ENCODE results near the gene SUOX. TPM values are rescaled to one million over a fixed set of nuclear protein-coding genes. Genes with fewer than 3 reads are reported as not detected.
A peak's percentile ranks its signal among the peaks of the same experiment; 100 is the strongest.

Gene SUOX
- total RNA-seq: 25.0 TPM
- long read RNA-seq, transcript SUOX-201 (5 exons, 2,364 nt): major isoform, 17 of 47 reads
- long read RNA-seq, transcript SUOX-202 (4 exons, 2,306 nt): minor isoform, 16 of 47 reads
- long read RNA-seq, partial matches to known transcripts: 2 of 47 reads
- long read RNA-seq, other reads (novel, unspliced or antisense): 4 of 47 reads

DNA sequence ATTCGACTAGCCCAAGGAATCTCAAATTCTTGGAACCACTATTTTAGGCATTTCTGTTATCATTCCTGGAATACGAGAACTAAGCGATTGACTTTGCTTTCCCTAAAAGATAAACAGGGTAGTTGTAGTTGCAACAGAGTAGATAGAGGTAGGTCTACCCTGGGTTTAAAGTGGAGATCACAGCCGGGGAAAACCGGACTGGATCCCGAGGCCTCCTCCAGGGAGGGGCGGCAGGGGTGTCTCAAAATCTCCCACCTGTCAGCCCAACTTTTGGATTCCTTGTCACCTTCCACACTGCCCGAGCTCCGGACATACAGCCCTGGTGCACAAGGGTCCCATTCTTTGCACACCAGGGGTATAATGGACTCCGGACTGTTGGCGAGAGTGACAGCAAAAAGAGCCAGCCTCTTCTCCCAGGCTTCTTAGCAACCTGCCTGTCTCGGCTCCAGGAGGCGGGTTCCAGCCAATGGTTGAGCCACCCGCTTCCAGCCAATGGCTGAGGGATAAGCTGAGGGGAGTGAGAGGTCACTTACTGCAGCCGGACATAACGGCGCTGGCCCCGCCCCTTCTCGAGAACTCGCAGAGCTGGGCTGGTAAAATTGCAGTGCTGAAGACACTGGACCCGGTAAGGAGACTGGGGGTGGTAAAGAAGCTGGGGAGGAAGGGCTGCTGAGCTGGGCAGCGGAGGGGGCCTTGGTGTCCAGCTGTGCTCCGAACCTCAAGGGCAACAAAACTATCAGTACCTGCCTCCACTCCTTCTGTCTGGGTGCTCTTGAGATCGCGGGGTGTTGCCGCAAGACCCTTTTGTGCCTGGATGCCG is at the start of gene SUOX:
SUOX (plus strand) TSS at position 562 of the 820 bp plus-strand sequence. CDS start 4,946 bp downstream, outside the sequence.
- DNase-seq (ENCODE audit: low spot score): peak; percentile 99
- intact Hi-C loops (cut with DNase I): loop anchor here (1.0 kb wide), 1 partner anchor 44 kb away; the partner anchor contains the start of gene RPS26

DNA sequence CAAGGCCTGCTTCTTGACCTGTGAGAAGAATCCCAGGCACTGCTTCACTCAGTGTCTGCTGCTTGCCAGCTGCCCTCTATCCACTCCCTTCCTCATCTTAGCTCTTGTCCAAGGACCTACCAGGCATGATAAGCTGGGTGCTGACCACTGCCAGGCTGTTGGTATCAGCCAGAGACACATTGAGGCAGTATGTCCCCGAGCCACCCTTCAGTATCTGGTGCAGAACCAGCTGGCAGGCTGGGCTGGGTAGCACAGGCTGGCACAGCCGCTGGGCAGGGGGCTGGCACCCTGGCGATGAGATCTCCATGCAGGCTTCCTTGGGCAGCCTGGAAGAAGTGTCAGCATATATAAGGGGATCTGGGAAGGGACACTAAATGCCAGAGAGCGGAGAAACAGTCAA is 41.7 kb upstream of the SUOX start:
- intact Hi-C loops (cut with DNase I): no loop called here
- no peak for DNase-seq (ENCODE audit: low spot score)

DNA sequence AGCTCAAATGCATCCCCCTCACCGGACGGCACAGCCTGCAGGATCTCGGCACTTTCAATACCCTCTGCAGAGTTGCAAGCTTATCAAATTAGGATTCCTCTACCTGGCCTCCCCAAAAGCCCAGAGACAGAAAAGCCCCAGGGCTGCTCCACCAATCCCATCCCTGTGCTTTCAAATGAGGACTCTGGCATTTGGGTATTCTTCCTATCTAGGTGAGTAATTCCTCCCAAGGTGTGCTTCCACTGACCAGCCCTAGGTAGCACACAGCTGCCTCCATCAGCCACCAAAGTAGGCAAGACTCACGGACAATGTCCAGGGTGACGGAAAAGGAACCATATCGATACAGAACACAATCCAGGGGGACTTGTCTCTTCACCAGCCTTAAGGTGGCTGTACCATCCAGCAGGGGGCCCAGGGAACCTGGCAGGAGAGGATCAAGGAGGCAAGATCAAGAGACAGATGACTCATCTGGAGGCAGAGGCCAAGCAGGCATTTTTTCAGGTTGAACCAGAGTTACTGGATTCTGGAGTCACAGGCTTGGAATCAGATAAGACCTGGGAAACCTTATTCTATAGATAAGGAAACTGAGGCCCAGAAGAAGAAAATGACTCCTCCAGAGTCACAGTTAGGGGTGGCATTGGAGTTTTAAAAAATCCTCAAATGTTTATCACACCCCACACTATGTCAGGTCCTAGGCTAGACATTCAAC is 41.1 kb upstream of the SUOX start:
- intact Hi-C loops (cut with DNase I): no loop called here
- DNase-seq (ENCODE audit: low spot score): no peak

DNA sequence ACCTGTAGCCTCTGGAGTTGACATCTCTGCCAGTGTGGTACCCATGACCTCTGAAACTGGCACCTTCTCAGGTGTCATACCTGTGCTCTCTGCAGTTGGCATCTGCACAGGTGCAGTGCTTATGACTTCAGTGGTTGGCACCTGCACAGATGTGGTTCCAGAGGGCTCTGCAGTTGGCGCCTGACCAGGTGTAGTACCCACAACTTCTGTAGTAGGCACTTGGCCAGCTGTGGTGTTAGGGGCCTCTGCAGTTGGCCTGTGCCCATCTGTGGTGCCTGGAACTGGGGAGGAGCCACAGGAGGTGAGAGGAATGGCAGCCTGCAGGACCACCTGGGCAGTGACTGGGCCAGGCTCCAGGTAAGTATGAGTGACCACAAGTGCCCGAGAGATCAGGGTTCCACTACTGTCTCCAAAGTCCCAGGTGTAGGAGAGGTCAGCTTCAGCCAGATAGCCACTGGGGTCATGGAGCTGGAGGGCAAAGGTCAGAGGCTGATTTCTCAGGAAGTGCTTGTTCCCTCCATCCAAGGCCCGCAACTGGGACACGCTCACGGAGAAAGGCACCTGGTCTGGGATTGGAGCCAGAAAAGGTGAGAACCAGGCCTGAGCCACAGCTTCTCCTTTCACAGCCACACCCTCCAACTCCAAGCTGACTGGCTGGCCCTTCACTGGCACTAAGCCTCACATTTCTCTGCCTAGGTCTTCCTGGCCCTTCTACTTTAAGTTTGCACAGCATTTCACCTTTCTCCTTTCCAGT is 39.8 kb upstream of the SUOX start:
- DNase-seq (ENCODE audit: low spot score): no peak
- intact Hi-C loops (cut with DNase I): no loop called here

DNA sequence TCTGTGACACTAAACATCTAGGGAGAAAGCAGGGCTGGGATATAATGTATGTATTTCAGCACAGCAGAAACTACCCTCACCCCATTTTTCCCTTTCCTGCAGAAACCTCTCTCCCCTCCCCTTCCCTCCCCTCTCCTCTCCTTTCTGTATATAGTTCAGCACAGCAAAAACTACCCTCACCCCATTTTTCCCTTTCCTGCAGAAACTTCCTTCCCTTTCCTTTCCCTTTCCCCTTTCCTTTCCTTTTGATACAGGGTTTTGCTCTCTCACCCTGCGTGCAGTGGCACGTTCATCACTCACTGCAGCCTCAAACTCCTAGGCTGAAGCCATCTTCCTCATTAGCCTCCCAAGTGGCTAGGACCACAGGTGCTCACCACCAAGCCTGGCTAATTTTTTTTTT is 33.3 kb upstream of the SUOX start:
- DNase-seq (ENCODE audit: low spot score): no peak

DNA sequence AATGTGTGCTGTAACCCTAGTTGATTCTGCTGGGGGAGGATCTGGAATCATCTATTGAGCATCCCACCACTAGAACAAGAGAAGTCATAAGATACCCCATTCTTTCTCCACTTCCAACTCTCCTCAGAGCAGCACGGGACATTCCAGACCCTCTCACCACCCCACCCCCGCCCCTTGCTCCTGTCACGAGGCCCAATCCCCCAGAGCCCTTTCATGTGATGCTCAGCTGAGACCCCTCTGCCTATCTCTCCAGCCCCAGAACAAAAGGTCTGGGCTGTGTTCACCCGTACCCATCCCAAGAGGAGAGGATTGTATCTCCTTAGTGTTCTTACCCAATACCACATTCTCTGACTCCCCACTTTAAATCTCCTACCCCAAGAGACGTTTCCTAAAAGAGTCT is 31.8 kb upstream of the SUOX start:
- no peak for DNase-seq (ENCODE audit: low spot score)
- intact Hi-C loops (cut with DNase I): no loop called here

More for the DNA sequence above, 33.3 kb upstream of the SUOX start:
- intact Hi-C loops (cut with DNase I): no loop called here

DNA sequence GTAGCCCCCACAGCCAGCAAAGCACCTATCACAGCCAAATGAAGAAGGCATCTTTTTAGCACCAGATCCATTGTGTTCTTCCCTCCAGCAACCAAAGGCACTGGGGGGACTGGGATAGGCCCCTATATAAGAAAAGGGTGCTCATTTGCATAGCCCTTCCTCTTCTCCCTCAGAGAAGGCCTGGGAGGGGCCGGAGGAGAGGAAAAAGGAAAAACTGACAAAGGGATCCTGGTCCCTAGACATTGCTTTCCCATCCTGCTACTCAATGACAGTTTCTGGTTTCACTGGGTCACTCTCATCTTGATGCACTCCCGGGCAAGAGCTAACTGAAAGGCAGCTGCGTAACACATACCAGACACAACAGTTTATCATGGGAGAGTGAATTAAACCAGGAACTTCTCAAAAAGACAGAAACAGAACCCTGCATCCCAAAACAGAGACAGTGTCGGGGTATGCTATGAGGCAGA is 31.1 kb upstream of the SUOX start, which contains the start of gene PMEL:
PMEL (minus strand) TSS at position 102 of the 467 bp plus-strand sequence; CDS start at position 71, 31 bp downstream.
- no peak for DNase-seq (ENCODE audit: low spot score)
- intact Hi-C loops (cut with DNase I): no loop called here

DNA sequence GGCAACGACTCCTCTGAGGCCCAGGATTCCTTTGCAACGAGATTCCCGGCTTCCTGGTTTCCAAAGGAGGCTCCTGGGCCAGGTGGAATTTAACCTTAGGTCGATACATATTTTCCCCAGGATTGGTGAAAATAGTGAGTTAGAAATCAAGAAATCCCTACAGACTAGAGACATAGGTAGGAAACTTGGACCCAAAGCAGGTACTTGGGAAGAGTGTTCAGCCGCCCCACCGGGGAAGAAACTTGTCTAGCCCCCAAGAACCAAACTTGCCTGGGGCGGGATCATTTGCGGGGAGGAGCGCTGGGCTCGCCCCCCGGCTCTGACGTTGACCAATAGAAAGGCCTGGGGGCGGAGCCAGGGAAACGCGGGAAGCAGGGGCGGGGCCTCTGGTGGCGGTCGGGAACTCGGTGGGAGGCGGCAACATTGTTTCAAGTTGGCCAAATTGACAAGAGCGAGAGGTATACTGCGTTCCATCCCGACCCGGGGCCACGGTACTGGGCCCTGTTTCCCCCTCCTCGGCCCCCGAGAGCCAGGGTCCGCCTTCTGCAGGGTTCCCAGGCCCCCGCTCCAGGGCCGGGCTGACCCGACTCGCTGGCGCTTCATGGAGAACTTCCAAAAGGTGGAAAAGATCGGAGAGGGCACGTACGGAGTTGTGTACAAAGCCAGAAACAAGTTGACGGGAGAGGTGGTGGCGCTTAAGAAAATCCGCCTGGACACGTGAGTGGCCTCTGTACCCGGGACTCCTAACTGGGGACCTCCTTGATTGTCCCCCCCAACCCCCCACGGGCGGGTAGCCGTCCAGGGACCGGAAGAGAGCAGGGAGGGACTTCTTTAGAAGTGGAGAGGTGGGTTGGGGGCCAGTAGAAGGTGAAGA is 30.4 kb upstream of the SUOX start, which contains the start of gene CDK2:
CDK2 (plus strand) TSS at position 423 of the 874 bp plus-strand sequence; CDS start at position 602, 179 bp downstream.
- intact Hi-C loops (cut with DNase I): no loop called here
- peak; percentile 96 for DNase-seq (ENCODE audit: low spot score)

DNA sequence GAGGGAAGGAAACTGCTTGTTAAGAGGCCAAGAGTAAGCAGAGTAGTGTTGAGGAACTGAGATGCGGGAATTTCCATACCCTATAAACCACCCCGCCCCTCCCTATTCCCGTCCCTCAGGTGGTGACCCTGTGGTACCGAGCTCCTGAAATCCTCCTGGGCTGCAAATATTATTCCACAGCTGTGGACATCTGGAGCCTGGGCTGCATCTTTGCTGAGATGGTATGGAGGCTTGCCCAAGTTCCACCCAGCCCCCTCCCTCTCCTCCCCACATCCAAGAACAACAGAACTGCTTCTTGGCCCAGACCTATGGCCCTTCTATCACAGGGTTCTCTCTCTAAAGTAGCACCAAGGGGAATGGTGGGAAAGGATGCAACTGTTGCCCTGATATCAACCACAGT is 27.7 kb upstream of the SUOX start:
- intact Hi-C loops (cut with DNase I): no loop called here

DNA sequence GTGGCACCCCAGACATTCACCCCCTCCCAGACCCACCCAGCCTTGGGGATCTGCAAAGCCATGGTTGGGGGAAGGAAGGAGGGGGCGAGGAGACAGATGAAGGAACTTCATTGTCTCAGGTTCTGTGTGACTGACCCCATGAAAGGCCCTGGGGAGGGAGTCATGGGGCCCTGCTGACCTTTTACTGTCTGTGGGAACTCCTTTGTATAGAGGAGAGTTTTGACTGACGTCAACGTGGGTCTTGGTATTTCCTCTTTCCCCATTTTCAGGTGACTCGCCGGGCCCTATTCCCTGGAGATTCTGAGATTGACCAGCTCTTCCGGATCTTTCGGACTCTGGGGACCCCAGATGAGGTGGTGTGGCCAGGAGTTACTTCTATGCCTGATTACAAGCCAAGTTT is 26.3 kb upstream of the SUOX start:
- intact Hi-C loops (cut with DNase I): loop anchor here (5.0 kb wide), 1 partner anchor 43 kb away; the partner anchor contains the start of gene PYM1
- no peak for DNase-seq (ENCODE audit: low spot score)

More for the DNA sequence above, 27.7 kb upstream of the SUOX start:
- DNase-seq (ENCODE audit: low spot score): no peak

DNA sequence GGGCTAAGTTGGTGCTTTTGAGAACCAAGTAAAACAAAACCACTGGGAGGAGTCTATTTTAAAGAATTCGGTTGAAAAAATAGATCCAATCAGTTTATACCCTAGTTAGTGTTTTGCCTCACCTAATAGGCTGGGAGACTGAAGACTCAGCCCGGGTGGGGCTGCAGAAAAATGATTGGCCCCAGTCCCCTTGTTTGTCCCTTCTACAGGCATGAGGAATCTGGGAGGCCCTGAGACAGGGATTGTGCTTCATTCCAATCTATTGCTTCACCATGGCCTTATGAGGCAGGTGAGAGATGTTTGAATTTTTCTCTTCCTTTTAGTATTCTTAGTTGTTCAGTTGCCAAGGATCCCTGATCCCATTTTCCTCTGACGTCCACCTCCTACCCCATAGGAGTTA is 25.0 kb upstream of the SUOX start:
- DNase-seq (ENCODE audit: low spot score): no peak
- intact Hi-C loops (cut with DNase I): loop anchor here (5.0 kb wide), 1 partner anchor 45 kb away; the partner anchor contains the start of gene PYM1

DNA sequence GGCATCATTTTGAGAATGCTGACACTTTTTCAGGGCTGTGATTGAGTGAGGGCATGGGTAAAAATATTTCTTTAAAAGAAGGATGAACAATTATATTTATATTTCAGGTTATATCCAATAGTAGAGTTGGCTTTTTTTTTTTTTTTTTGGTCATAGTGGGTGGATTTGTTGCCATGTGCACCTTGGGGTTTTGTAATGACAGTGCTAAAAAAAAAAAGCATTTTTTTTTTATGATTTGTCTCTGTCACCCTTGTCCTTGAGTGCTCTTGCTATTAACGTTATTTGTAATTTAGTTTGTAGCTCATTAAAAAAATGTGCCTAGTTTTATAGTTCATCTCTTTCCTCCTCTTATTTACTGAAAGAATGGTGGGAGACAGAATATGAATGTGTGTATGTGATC is 24.6 kb upstream of the SUOX start:
- intact Hi-C loops (cut with DNase I): loop anchor here (5.0 kb wide), 1 partner anchor 45 kb away; the partner anchor contains the start of gene PYM1
- no peak for DNase-seq (ENCODE audit: low spot score)

DNA sequence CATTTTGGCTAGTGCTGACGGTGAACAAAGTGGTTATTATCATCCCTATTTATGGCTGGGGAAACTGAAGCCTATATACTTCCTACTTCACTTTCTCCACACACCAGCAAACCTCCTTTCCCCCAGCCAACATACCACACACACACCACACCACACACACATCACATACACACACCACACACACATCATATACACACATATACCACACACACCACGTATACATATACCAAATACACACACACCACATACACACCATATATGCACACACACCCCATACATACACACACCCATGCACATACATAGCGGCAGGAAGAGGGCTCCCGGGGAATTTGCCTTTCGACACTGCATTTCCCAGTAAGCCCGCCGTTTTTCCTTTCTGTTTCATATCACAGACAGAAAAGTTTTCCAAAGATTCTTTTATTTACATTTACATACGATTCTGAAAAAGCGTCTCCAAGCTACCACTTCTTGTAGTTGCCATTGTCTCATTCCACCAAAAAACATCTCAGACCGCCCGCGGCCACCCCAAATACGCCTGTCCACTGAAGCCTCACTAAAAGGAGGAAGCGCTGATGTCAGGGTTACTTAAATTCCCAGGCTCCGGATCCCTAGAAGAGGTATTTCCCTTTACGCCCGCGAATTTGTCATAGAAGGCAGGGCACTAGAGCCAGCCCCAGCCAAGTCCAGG is 24.0 kb upstream of the SUOX start:
- intact Hi-C loops (cut with DNase I): loop anchor here (5.0 kb wide), 1 partner anchor 46 kb away; the partner anchor contains the start of gene PYM1
- DNase-seq (ENCODE audit: low spot score): no peak

DNA sequence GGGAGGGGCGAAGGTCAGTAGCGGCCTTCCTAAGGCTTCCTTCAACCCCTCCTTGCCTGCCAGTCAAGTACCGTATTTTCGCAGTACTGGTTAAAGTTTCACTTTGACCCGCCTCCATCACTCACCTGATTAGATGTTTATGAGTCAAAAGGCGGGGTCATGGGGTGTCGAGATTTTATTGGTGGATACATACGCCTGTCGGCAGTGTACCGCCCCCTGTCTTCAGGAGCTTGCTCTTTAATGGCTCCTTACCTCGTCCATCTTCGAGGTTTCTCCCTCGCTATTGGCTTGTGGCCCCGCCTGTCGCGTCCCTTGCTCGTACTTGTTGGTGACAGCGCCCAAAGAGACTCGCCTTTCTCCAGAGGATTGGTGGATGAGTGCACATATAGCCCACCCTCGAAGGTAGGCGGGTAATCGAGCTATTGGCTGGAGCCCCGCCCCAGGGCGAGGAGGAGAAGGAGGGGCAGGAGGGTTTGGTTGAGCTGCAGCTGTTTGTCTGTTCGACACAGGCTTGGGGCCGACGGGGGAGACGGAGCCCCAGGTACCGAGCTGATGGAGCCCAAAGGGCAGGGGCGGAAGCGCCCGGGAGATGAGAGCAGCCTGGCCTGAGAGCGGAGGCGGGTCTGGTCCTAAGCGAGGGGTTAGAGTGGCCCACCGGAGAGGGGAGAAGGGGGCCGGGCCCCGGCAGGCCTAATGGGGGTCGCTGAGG is 23.3 kb upstream of the SUOX start, which contains the start of gene RAB5B:
RAB5B (plus strand) TSS at position 480 of the 709 bp plus-strand sequence. CDS start 12,883 bp downstream, outside the sequence.
- DNase-seq (ENCODE audit: low spot score): peak; percentile 99
- intact Hi-C loops (cut with DNase I): loop anchor here (5.0 kb wide), 1 partner anchor 46 kb away; the partner anchor contains the start of gene PYM1

DNA sequence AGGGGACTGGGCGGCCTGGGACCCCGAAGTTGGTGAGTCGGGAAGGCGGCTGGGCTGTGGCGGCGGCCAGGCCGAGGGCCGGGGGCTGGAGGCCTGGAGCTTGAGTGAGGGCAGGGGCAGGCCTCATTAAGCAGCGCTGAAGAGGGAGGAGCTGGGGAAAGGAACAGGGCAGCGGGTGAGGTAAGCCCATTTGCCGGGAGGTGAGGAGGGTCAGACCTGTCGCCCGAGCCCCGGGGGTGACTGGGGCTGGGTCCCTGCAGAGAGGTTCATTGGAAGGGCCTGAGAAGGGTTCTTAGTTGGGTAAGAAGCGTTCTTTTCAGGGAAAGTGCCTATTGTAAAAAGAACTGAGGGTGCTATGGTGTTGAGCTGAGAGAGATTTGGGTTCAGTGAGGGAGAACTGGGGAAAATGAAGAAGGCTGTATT is 22.8 kb upstream of the SUOX start:
- intact Hi-C loops (cut with DNase I): loop anchor here (5.0 kb wide), 1 partner anchor 47 kb away; the partner anchor contains the start of gene PYM1

DNA sequence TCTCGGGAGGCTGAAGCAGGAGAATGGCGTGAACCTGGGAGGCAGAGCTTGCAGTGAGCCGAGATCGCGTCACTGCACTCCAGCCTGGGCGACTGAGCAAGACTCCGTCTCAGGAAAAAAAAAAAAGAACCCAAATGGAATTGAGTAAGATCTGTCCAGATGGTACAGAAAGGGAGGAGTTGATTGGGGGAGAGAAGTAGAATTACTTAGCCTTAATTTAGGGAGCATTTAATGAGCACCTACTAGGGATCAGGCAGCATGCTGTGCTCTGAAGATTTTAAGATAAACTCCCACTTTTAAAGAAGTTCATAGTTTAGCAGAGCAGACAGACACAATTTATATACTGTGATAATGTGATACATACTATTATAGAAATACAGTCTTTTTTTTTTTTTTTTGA is 18.7 kb upstream of the SUOX start:
- intact Hi-C loops (cut with DNase I): no loop called here
- no peak for DNase-seq (ENCODE audit: low spot score)

More for the DNA sequence above, 22.8 kb upstream of the SUOX start:
- no peak for DNase-seq (ENCODE audit: low spot score)

DNA sequence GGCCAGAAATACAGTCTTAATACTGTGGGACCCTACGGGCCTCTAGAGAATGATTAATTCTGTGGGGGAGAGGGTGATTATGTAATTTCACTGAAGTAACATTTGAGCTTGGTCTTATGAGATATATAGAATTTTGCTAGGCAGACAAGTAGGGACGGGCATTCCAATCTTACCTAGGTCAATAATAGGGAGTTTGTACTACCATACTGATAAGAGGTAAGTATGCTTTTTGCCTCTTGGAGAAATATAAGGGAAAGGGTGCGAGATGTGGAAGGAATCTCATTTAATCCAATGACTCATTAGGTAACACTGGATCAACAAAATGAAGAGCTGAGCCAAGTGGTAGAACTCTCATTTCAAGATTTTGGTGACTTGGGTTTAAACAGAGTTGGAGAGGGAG is 18.0 kb upstream of the SUOX start:
- no peak for DNase-seq (ENCODE audit: low spot score)
- intact Hi-C loops (cut with DNase I): no loop called here

Data from cardiac septum (tissue), 1 donor.